Activated T-helper 17 cell treated with anti-CD3 and anti-CD28 coated beads, Interleukin-2, amount 50 U/mL, for 72 hours (primary cell): Measurements from ENCODE around the gene ITGA3. TPM values are rescaled to one million over a fixed set of nuclear protein-coding genes. Genes with fewer than 3 reads are reported as not detected.

Experiments used
- ATAC-seq: fragments of 150-1000 bp; cut with Tn5 transposase; replicated peaks from 2 replicates; pipeline ENCODE4 v1.10.0; 2021; ENCODE audit warnings: mild to moderate bottlenecking, moderate library complexity
- H3K27ac Mint-ChIP-seq: one replicate; pipeline ENCODE4 v1.8.0; 2022; ENCODE audit warnings: mixed read lengths
- H3K27me3 Mint-ChIP-seq: one replicate; pipeline ENCODE4 v1.8.0; 2022; ENCODE audit warnings: mixed read lengths
- H3K36me3 Mint-ChIP-seq: one replicate; pipeline ENCODE4 v1.8.0; 2022; ENCODE audit warnings: low read depth, mild to moderate bottlenecking, mixed read lengths
- H3K4me1 Mint-ChIP-seq: one replicate; pipeline ENCODE4 v1.8.0; 2022; ENCODE audit warnings: mixed read lengths
- H3K4me3 Mint-ChIP-seq: one replicate; pipeline ENCODE4 v1.8.0; 2022; ENCODE audit warnings: mild to moderate bottlenecking, mixed read lengths
- H3K9me3 Mint-ChIP-seq: one replicate; pipeline ENCODE4 v1.8.0; 2022; ENCODE audit warnings: mixed read lengths
- total RNA-seq, 2 donors: library from RNA; stranded (reverse); gene quantifications; one replicate each; pipeline ENCODE4 v1.2.3, GENCODE V29; 2022

ITGA3 gene
- total RNA-seq, 2 donors from 2014 or later, result 5.3 to 22.2 TPM

GRCh38 chr17:50064253-50065001, 8.5 kb downstream of the ITGA3 start:
- H3K4me1 Mint-ChIP-seq, result no peaks in the 10 kb centered on the region
- H3K27ac Mint-ChIP-seq, result peak overlapping the region; percentile 81
- no peaks in the 10 kb centered on the region for H3K27me3 Mint-ChIP-seq
- H3K36me3 Mint-ChIP-seq, result no peaks in the 10 kb centered on the region
- no peak for ATAC-seq
- H3K9me3 Mint-ChIP-seq, result no peaks in the 10 kb centered on the region
- no peak overlapping the region for H3K4me3 Mint-ChIP-seq

DNA sequence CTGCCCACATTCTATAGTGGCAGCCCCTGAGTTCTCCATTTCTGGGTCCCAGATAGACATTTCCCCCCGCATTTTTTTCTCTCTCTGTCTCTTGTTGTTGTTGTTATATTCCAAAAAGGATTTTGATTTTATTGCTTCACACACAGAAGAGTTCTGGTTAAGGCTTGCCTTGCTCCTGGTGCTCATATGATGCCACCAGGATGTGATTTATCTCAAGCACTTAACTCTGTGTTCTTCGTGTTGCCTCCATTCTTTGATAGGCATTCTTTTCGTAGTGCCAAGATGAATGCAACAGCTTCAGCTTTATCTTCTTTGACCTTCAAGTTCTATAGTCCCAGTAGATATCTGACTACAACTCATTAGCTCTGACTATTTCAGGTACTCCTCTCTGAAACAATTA, 9.1 kb downstream of the ITGA3 start:
- ATAC-seq, result no peak
- Mint-ChIP-seq H3K36me3 (no peaks in the 10 kb centered on the region), H3K27me3 (no peaks in the 10 kb centered on the region), H3K4me3 (no peak overlapping the region), H3K9me3 (no peaks in the 10 kb centered on the region), H3K27ac (peak overlapping the region; percentile 81), H3K4me1 (no peaks in the 10 kb centered on the region)

GRCh38 chr17:50066995-50067394, 11.1 kb downstream of the ITGA3 start:
- Mint-ChIP-seq H3K27ac (no peak overlapping the region), H3K4me1 (no peaks in the 10 kb centered on the region), H3K36me3 (no peaks in the 10 kb centered on the region), H3K9me3 (no peaks in the 10 kb centered on the region), H3K27me3 (no peaks in the 10 kb centered on the region), H3K4me3 (no peak overlapping the region)
- ATAC-seq, result no peak

- ATAC-seq, result no peak
- H3K36me3 Mint-ChIP-seq, result no peaks in the 10 kb centered on the region
- no peaks in the 10 kb centered on the region for H3K4me1 Mint-ChIP-seq
- H3K4me3 Mint-ChIP-seq, result no peak overlapping the region
- H3K27ac Mint-ChIP-seq, result no peak overlapping the region
- H3K9me3 Mint-ChIP-seq, result no peaks in the 10 kb centered on the region
- no peaks in the 10 kb centered on the region for H3K27me3 Mint-ChIP-seq
Observed at GRCh38 chr17:50067996-50068395, 12.1 kb downstream of the ITGA3 start.

DNA sequence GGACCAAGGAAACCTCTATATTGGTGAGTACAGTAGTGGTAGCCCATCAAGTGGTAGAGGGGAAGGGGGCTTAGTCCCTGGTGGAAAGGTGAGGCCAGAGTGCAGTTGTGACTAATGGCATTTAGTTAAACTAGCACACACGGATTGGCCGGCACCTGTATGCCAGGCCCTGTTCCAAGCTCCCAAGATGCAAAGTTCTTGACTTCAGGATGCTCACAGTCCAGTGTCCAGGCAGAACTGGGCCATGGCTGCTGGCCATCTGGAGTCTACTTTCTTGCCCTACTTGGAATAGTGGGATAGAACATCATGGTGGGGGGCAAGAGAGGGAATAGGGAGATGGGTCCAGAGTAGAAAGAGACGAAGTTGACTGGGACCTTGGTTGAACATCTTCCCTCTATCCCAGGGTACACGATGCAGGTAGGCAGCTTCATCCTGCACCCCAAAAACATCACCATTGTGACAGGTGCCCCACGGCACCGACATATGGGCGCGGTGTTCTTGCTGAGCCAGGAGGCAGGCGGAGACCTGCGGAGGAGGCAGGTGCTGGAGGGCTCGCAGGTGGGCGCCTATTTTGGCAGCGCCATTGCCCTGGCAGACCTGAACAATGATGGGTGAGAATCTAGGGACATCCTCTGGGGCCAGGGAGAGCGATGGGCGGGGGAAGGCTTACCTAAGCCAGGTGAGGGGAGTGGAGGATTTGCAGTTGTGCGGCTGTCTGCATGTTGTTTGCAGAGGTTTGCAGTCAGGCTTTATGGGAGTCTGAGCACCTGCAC, 15.2 kb downstream of the ITGA3 start:
- H3K27ac Mint-ChIP-seq, result no peak overlapping the region
- no peaks in the 10 kb centered on the region for H3K9me3 Mint-ChIP-seq
- ATAC-seq, result no peak
- H3K4me1 Mint-ChIP-seq, result no peaks in the 10 kb centered on the region
- H3K27me3 Mint-ChIP-seq, result no peaks in the 10 kb centered on the region
- no peaks in the 10 kb centered on the region for H3K36me3 Mint-ChIP-seq
- no peak overlapping the region for H3K4me3 Mint-ChIP-seq

GRCh38 chr17:50071692-50072091, 15.8 kb downstream of the ITGA3 start:
- no peaks in the 10 kb centered on the region for H3K27me3 Mint-ChIP-seq
- H3K4me3 Mint-ChIP-seq, result no peak overlapping the region
- ATAC-seq, result no peak
- no peak overlapping the region for H3K27ac Mint-ChIP-seq
- H3K9me3 Mint-ChIP-seq, result no peaks in the 10 kb centered on the region
- H3K4me1 Mint-ChIP-seq, result no peaks in the 10 kb centered on the region
- H3K36me3 Mint-ChIP-seq, result no peaks in the 10 kb centered on the region

GRCh38 chr17:50072130-50072529, 16.2 kb downstream of the ITGA3 start:
- Mint-ChIP-seq H3K27ac (no peak overlapping the region), H3K36me3 (no peaks in the 10 kb centered on the region), H3K9me3 (no peaks in the 10 kb centered on the region), H3K4me3 (no peak overlapping the region), H3K4me1 (no peaks in the 10 kb centered on the region), H3K27me3 (no peaks in the 10 kb centered on the region)
- no peak for ATAC-seq

- Mint-ChIP-seq H3K36me3 (no peaks in the 10 kb centered on the region), H3K27ac (no peak overlapping the region), H3K4me1 (no peaks in the 10 kb centered on the region), H3K27me3 (no peaks in the 10 kb centered on the region), H3K4me3 (no peak overlapping the region), H3K9me3 (no peaks in the 10 kb centered on the region)
- no peak for ATAC-seq
Observed at GRCh38 chr17:50072925-50073324, 17.0 kb downstream of the ITGA3 start.

DNA sequence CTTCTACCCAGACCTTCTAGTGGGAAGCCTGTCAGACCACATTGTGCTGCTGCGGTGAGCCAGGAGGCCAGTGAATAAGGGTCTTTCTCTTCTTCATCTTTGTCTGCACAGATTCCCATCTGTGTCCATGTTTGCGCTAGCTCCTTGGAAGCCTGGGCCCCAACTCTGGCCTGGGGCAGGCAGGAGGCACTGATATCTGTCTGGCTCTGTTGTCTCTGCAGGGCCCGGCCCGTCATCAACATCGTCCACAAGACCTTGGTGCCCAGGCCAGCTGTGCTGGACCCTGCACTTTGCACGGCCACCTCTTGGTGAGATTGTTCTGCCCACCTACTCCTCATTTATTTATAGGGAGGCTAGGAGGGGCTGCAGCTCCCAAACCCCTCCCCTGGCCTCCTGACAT, 18.3 kb downstream of the ITGA3 start:
- Mint-ChIP-seq H3K4me3 (no peak overlapping the region), H3K4me1 (no peaks in the 10 kb centered on the region), H3K36me3 (no peaks in the 10 kb centered on the region), H3K27ac (no peak overlapping the region), H3K27me3 (no peaks in the 10 kb centered on the region), H3K9me3 (no peaks in the 10 kb centered on the region)
- no peak for ATAC-seq

DNA sequence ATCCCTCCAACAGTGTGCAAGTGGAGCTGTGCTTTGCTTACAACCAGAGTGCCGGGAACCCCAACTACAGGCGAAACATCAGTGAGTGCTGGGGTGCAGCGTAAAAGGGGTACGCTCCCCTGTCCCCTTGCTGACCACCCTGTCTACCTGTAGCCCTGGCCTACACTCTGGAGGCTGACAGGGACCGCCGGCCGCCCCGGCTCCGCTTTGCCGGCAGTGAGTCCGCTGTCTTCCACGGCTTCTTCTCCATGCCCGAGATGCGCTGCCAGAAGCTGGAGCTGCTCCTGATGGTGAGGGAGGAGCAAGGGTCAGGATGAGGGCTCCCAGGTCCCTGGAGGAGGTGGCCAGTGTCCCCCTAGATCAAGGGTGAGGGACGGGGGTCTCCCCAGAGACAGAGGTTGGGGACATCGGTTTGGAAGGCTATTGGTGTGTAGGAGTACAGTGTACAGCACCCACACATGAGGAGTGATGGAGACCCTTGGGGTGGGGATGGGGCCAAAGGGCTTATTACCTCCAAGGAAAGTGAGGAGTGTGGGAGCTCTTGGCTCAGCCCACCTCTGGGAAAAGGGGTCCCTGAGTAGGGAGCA, 19.6 kb downstream of the ITGA3 start:
- H3K36me3 Mint-ChIP-seq, result no peaks in the 10 kb centered on the region
- no peak for ATAC-seq
- H3K9me3 Mint-ChIP-seq, result no peaks in the 10 kb centered on the region
- no peak overlapping the region for H3K4me3 Mint-ChIP-seq
- no peaks in the 10 kb centered on the region for H3K4me1 Mint-ChIP-seq
- no peaks in the 10 kb centered on the region for H3K27me3 Mint-ChIP-seq
- no peak overlapping the region for H3K27ac Mint-ChIP-seq

DNA sequence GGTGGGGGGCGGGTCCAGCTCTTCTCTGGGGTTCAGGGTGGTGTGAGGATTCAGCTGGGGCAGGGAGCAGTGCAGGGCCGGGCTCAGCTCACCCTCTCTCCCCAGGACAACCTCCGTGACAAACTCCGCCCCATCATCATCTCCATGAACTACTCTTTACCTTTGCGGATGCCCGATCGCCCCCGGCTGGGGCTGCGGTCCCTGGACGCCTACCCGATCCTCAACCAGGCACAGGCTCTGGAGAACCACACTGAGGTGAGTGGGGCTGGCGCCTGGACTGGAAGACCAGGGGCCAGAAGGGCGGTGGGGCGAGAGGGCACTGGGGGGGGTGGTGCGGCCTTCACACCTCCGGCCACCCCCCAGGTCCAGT, 20.3 kb downstream of the ITGA3 start:
- H3K4me3 Mint-ChIP-seq, result no peak overlapping the region
- ATAC-seq, result no peak
- no peaks in the 10 kb centered on the region for H3K27me3 Mint-ChIP-seq
- no peaks in the 10 kb centered on the region for H3K36me3 Mint-ChIP-seq
- no peaks in the 10 kb centered on the region for H3K4me1 Mint-ChIP-seq
- H3K9me3 Mint-ChIP-seq, result no peaks in the 10 kb centered on the region
- no peak overlapping the region for H3K27ac Mint-ChIP-seq

DNA sequence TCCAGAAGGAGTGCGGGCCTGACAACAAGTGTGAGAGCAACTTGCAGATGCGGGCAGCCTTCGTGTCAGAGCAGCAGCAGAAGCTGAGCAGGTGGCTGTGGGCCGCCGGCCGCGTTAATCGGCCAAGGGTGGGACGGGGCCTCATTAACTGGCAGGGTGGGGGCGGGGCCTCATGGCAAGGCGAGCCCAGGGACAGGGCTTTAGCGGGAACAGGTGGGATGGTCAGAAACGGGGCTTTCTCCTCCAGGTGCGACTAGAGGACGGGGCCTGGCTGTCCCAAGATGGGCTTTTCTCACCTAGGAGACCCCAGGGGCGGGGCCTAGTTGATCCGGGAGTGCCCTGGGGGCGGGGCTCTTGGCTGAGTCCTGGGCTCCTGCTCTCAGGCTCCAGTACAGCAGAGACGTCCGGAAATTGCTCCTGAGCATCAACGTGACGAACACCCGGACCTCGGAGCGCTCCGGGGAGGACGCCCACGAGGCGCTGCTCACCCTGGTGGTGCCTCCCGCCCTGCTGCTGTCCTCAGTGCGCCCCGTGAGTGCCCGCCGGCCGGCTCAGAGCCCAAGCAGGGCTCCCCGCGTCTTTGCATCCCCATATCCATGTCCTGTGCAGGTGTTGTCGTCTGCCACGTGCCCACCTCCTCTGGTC, 20.8 kb downstream of the ITGA3 start:
- H3K27me3 Mint-ChIP-seq, result no peaks in the 10 kb centered on the region
- H3K27ac Mint-ChIP-seq, result no peak overlapping the region
- H3K4me1 Mint-ChIP-seq, result no peaks in the 10 kb centered on the region
- H3K36me3 Mint-ChIP-seq, result no peaks in the 10 kb centered on the region
- no peaks in the 10 kb centered on the region for H3K9me3 Mint-ChIP-seq
- no peak overlapping the region for H3K4me3 Mint-ChIP-seq
- ATAC-seq, result no peak

DNA sequence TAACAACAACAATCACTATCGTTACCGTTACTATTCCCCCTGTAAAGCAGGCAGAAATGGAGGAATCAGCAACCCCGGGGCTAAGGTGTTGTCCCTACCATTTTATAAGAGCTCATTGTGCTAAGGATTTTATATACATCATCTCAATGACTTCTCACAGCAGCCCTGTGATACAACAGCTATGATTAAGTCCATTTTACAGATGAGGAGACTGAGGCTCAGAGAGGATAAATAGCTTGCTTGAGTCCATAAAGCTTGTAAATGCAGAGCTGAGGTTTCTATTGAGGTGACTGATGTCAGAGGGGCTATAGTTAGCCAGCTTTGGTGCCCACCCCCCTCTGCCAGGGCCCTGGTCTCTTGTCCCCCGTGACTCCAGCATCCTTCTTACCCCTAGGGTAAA, 22.5 kb downstream of the ITGA3 start:
- ATAC-seq, result no peak
- H3K9me3 Mint-ChIP-seq, result no peaks in the 10 kb centered on the region
- H3K4me1 Mint-ChIP-seq, result no peaks in the 10 kb centered on the region
- peak overlapping the region; percentile 21 for H3K27ac Mint-ChIP-seq
- no peaks in the 10 kb centered on the region for H3K27me3 Mint-ChIP-seq
- H3K4me3 Mint-ChIP-seq, result no peak overlapping the region
- no peaks in the 10 kb centered on the region for H3K36me3 Mint-ChIP-seq

DNA sequence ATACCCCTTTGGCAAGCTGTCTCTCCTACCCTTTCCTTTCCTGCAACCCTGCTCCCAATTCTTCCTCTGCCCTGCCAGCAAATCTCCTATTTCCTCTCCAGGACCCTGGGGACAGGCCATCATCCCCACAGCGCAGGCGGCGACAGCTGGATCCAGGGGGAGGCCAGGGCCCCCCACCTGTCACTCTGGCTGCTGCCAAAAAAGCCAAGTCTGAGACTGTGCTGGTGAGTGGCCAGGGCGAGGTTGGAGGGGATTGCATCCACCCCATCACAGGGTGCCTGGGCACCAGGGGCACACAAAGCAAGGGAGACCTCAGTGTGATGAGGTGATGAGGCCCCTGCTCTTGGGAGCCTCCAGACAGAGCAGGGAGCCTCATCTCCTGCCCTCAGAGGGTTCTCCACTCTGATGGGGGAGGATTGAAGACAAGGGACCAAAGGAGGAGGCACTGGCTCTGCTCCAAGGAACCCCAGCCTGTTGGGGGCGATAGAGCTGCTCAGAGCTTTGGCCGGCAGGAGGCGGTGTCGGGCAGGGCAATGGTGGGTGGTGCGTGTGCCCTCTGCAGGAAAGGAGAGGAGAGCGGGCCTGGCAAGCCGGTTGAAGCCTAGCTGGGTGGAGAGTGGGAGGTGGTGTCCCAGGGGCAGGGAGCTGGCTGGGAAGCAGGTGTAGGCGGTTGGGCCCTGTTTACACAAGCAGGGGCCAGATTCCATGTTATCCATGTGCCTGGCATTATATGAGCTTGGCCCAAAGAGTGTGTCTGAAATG, 23.6 kb downstream of the ITGA3 start:
- Mint-ChIP-seq H3K4me3 (no peak overlapping the region), H3K9me3 (no peaks in the 10 kb centered on the region), H3K27ac (no peak overlapping the region), H3K4me1 (no peaks in the 10 kb centered on the region), H3K36me3 (no peaks in the 10 kb centered on the region), H3K27me3 (no peaks in the 10 kb centered on the region)
- peak; percentile 60 for ATAC-seq
